ENCODE results near the gene PSMB4. TPM values are rescaled to one million over a fixed set of nuclear protein-coding genes. Genes with fewer than 3 reads are reported as not detected.

The PSMB4 gene
- total RNA-seq, 6 experiments from 2014 or later, result 125 to 174 (median 151) TPM

DNA sequence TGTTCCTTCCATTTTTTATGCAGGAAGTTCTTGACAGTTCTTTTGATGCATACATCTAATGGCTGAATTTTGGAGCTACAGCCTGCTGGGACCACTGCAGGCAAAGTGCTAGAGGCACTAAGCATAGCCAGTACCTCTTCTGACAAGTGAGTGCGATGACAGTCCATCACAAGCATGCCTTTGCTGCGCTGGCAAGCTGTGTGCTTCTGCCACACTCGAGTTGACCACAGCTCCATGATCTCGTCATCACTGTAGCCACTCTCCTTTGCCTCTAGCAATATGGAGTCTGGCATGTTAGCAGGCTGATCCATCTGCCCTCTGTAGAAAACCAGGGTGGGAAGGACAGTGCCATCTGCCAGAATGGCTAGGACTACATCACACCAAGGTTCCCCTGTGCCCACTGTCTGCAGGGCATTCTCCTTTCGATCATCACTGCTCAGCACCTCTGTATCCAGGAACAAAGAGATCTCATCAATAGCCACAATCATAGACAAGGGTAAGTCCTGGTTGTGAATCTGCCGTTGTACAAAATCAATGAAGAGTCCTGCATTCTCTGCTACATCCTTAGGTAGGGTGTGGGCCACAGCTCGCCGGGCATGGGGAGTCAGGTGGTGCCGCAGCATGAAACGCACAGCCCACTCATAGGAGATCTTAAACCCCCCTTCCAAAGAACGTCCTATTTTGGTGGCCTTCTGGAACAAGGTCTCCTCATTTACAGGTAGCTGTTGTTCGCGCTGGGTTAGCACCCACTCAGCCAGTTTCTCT is 6.0 kb downstream of the PSMB4 start:
- no peak for ATAC-seq
- 92% methylated on average over 8 of the region's 13 CpGs for WGBS (ENCODE audit: insufficient coverage, low coverage, low lambda C conversion rate, missing lambda C conversion rate)

DNA sequence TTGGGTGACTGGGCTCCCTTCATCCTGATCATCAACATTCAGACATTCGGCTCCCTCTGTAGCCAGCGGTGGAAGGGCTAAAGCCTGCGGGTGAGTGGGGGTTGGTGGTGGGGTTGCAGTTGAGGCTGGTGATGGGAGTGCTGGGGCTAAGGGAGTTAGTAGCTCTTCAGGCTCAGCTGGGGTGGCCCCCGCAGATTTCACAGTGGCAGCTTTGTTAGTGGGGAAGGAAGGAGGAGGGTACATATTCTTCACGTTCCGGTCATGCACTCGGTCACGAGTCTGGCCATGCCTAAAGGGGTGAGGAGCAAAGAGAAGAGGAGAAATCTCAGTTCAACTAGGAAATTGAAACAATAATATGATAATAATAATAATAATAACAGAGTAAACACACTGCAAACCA is 6.8 kb downstream of the PSMB4 start:
- DNase-seq, result no peak
- 95% methylated on average over 8 of the region's 8 CpGs for whole genome bisulfite sequencing (ENCODE audit: insufficient coverage, low coverage, low lambda C conversion rate, missing lambda C conversion rate)

More for the DNA sequence above, 6.0 kb downstream of the PSMB4 start:
- intact Hi-C loops (cut with DNase I), result no loop called here
- Histone ChIP-seq H3K36me3 (peaks cover 0 to 80% (median 52%) of the 10 kb centered on the region in 4 donors), H3K9me3 (no peaks in the 10 kb centered on the region), H3K27ac (no peak overlapping the region), H3K27me3 (no peaks in the 10 kb centered on the region), H3K4me1 (peaks cover 0 to 25% (median 2%) of the 10 kb centered on the region in 4 donors), H3K4me3 (no peak overlapping the region)
- DNase-seq, result no peak
- TF ChIP-seq, protein P1, sequence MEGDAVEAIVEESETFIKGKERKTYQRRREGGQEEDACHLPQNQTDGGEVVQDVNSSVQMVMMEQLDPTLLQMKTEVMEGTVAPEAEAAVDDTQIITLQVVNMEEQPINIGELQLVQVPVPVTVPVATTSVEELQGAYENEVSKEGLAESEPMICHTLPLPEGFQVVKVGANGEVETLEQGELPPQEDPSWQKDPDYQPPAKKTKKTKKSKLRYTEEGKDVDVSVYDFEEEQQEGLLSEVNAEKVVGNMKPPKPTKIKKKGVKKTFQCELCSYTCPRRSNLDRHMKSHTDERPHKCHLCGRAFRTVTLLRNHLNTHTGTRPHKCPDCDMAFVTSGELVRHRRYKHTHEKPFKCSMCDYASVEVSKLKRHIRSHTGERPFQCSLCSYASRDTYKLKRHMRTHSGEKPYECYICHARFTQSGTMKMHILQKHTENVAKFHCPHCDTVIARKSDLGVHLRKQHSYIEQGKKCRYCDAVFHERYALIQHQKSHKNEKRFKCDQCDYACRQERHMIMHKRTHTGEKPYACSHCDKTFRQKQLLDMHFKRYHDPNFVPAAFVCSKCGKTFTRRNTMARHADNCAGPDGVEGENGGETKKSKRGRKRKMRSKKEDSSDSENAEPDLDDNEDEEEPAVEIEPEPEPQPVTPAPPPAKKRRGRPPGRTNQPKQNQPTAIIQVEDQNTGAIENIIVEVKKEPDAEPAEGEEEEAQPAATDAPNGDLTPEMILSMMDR (IDR thresholded peaks at IDR 0.05), result no peak
- TF ChIP-seq POLR2A (IDR thresholded peaks at IDR 0.05), result no peak

DNA sequence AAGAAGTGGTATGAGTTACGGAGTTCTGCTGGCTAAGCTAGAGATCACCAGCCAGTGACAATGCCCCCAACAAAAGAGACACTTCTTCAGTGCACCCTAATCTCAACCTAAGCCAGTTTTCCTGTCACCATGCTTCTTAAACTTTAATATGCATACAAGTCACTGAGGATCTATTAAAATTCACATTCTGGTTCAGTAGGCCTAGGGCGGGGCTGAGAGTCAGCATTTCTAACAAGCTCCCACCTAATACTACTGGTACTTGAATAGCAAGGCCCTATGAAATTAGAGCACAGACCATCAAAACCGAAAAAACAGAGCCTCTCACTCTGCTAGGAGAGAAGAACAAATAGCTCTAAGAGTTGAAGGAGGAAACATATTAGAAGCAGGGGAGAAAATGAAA is 7.9 kb downstream of the PSMB4 start:
- TF ChIP-seq POLR2A (IDR thresholded peaks at IDR 0.05), result no peak
- TF ChIP-seq, protein P1 (IDR thresholded peaks at IDR 0.05), result no peak

More for the DNA sequence above, 6.8 kb downstream of the PSMB4 start:
- H3K4me3 ChIP-seq, result no peak overlapping the region
- no peaks in the 10 kb centered on the region for H3K9me3 ChIP-seq
- H3K27ac ChIP-seq, result no peak overlapping the region
- no peak for ATAC-seq
- TF ChIP-seq, protein P1 (IDR thresholded peaks at IDR 0.05), result no peak
- TF ChIP-seq POLR2A (IDR thresholded peaks at IDR 0.05), result no peak
- H3K36me3 ChIP-seq, result peaks cover 0 to 80% (median 56%) of the 10 kb centered on the region in 4 donors
- peaks cover 0 to 17% (median 0%) of the 10 kb centered on the region in 4 donors for H3K4me1 ChIP-seq
- intact Hi-C loops (cut with DNase I), result no loop called here
- H3K27me3 ChIP-seq, result no peaks in the 10 kb centered on the region

DNA sequence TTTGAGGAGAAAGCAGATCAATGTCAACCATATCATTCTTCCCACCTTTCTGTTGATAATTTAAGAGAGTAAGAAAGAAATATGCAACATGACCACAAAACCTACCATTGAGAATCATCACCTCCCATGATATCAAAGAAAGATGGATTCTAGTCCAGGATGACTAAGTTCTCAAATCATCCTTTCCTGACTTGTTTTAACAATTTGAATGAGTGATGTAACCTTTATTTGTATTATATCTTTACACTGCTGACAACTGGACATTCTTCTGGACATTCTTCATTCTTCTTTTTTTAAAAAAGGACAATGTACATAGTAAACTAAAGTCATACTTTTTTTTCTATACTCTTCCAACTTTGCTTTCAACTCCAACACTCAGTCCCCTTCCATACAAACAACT is 9.5 kb downstream of the PSMB4 start:
- no peak for TF ChIP-seq POLR2A (IDR thresholded peaks at IDR 0.05)
- TF ChIP-seq, protein P1 (IDR thresholded peaks at IDR 0.05), result no peak
- no peak overlapping the region for H3K27ac ChIP-seq
- no peak overlapping the region for H3K4me3 ChIP-seq
- no peak for ATAC-seq
- peaks cover 0 to 90% (median 58%) of the 10 kb centered on the region in 4 donors for H3K36me3 ChIP-seq
- no peaks in the 10 kb centered on the region for H3K27me3 ChIP-seq
- no peaks in the 10 kb centered on the region for H3K4me1 ChIP-seq
- intact Hi-C loops (cut with DNase I), result no loop called here
- no peak for DNase-seq
- H3K9me3 ChIP-seq, result no peaks in the 10 kb centered on the region

More for the DNA sequence above, 7.9 kb downstream of the PSMB4 start:
- Histone ChIP-seq H3K27me3 (no peaks in the 10 kb centered on the region), H3K4me1 (peaks cover 0 to 5% (median 0%) of the 10 kb centered on the region in 4 donors), H3K27ac (no peak overlapping the region), H3K36me3 (peaks cover 0 to 80% (median 56%) of the 10 kb centered on the region in 4 donors), H3K4me3 (no peak overlapping the region), H3K9me3 (no peaks in the 10 kb centered on the region)
- intact Hi-C loops (cut with DNase I), result no loop called here
- DNase-seq (no peak), ATAC-seq (no peak)
- WGBS (ENCODE audit: insufficient coverage, low coverage, low lambda C conversion rate, missing lambda C conversion rate), result 100% methylated on average over 1 of the region's 3 CpGs

All from right lobe of liver (tissue), 6 donors.